K562 (cell line): ENCODE results near the gene NSG2. TPM values are rescaled to one million over a fixed set of nuclear protein-coding genes. Genes with fewer than 3 reads are reported as not detected.

Source experiments
- ATAC-seq: fragments of 200-7000 bp; cut with Tn5 transposase; 3 replicates; pipeline ENCODE4 v1.9.1; 2020; ENCODE audit warnings: moderate library complexity
- BruUV-seq: library from RNA; stranded (reverse); fragments of 400-500 nt; replicated peaks from 2 replicates; lab custom pipeline; 2021; lab: Mats Ljungman, UMichigan
- CTCF ChIA-PET: fragments of 300-600 bp; formaldehyde crosslinking; extraction: SDS; loops from one replicate; lab custom pipeline; 2021; ENCODE audit warnings: low intra/inter-chr PET ratio; lab: Yijun Ruan, JAX
- POLR2A ChIA-PET: fragments of 300-600, 350-650 bp; sonication (Branson Sonifier 250); formaldehyde crosslinking; extraction: SDS; loops from one replicate; lab custom pipeline; 2021; ENCODE audit warnings: antibody characterized with exemption, inconsistent platforms; lab: Yijun Ruan, JAX
- DNase-seq, 4 experiments: peaks; one replicate each; pipeline versions ENCODE4 v3.0.0 to v3.0.0-alpha.2; 2011 to 2018; ENCODE audit warnings: low spot score in 3 of 4, mixed read lengths in 3 of 4; ENCODE audit errors: extremely low read depth in 1 of 4
- FAIRE-seq: peaks from 2 replicates; lab custom pipeline; 2011; peaks lifted over from hg19 to GRCh38; lab: Jason Lieb, UNC
- H2AFZ ChIP-seq: 2 replicates; pipeline ENCODE4 v1.6.0; 2011; ENCODE audit warnings: low read depth, low read length, control low read depth, inconsistent platforms
- H3K27ac ChIP-seq: fragments of 200-600 bp; 3 replicates; pipeline ENCODE4 v1.8.0; 2011; ENCODE audit warnings: low read depth, mild to moderate bottlenecking, control low read depth, inconsistent platforms, low read length, moderate library complexity, mixed read lengths; ENCODE audit errors: extremely low read depth
- H3K27me3 ChIP-seq, 2 experiments: fragments of 300-600 bp in 1 of 2; 2 replicates in 1 of 2; 3 replicates in 1 of 2; pipeline versions ENCODE4 v1.6.0 to v1.8.0; 2011; ENCODE audit warnings: inconsistent platforms in 2 of 2, low read length in 2 of 2, mild to moderate bottlenecking in 1 of 2, mixed read lengths in 1 of 2, moderate library complexity in 1 of 2; ENCODE audit not compliant: control insufficient read depth in 2 of 2, insufficient read depth in 2 of 2
- H3K36me3 ChIP-seq: fragments of 300-600 bp; 3 replicates; pipeline ENCODE4 v1.8.0; 2011; ENCODE audit warnings: mild to moderate bottlenecking, low read length, inconsistent platforms; ENCODE audit not compliant: control insufficient read depth, insufficient read depth
- H3K4me1 ChIP-seq, 2 experiments: fragments of 200-600 bp in 1 of 2; replicated peaks in 1 of 2; 2 replicates in 1 of 2; 3 replicates in 1 of 2; pipeline versions ENCODE4 v1.5.1 to v1.8.0; 2011; ENCODE audit warnings: inconsistent platforms in 2 of 2, low read length in 2 of 2, mild to moderate bottlenecking in 1 of 2, mixed read lengths in 1 of 2, moderate library complexity in 1 of 2; ENCODE audit not compliant: control insufficient read depth in 2 of 2, insufficient read depth in 2 of 2
- H3K4me2 ChIP-seq: 2 replicates; pipeline ENCODE4 v1.6.1; 2011; ENCODE audit warnings: low read length, control low read depth, inconsistent platforms, mixed read lengths; ENCODE audit not compliant: insufficient read depth
- H3K4me3 ChIP-seq: fragments of 200-600 bp; sonication (generic), shearing (Covaris generic); 2 replicates; pipeline ENCODE4 v1.5.1; 2016; ENCODE audit warnings: control low read depth, inconsistent platforms
- H3K79me2 ChIP-seq: fragments of 200-600 bp; 3 replicates; pipeline ENCODE4 v1.8.0; 2011; ENCODE audit warnings: low read length, inconsistent platforms; ENCODE audit not compliant: control insufficient read depth, insufficient read depth
- H3K9ac ChIP-seq, 2 experiments: 2 replicates each; pipeline versions ENCODE4 v1.6.0 to v1.6.1; 2011; ENCODE audit warnings: low read depth in 2 of 2, low read length in 2 of 2, control low read depth in 1 of 2, inconsistent platforms in 1 of 2, mild to moderate bottlenecking in 1 of 2, mixed read lengths in 1 of 2; ENCODE audit not compliant: insufficient read depth in 1 of 2
- H3K9me1 ChIP-seq: one replicate; pipeline ENCODE4 v1.6.0; 2011; ENCODE audit warnings: inconsistent platforms, mild to moderate bottlenecking, low read length, moderate library complexity; ENCODE audit not compliant: control insufficient read depth, insufficient read depth
- H3K9me3 ChIP-seq: replicated peaks from 2 replicates; pipeline ENCODE4 v1.5.1; 2011; ENCODE audit warnings: low read depth, low read length, inconsistent platforms; ENCODE audit not compliant: control insufficient read depth, insufficient read depth
- H4K20me1 ChIP-seq: replicated peaks from 2 replicates; pipeline ENCODE4 v1.6.1; 2011; ENCODE audit warnings: low read length, inconsistent platforms, mixed read lengths; ENCODE audit not compliant: control insufficient read depth, insufficient read depth
- CBFA2T2 ChIP-seq: fragments of 450-650 bp; conservative IDR thresholded peaks from 2 replicates; pipeline ENCODE4 v1.6.1; 2017; ENCODE audit warnings: mild to moderate bottlenecking
- FOXA1 ChIP-seq: fragments of 450-650 bp; IDR thresholded peaks from 2 replicates; pipeline ENCODE4 v1.6.1; 2016; ENCODE audit warnings: mild to moderate bottlenecking, borderline replicate concordance
- GATA2 ChIP-seq: sonication (generic); formaldehyde crosslinking; IDR thresholded peaks from 2 replicates; pipeline ENCODE4 v1.4.0; 2020; ENCODE audit warnings: mild to moderate bottlenecking, missing genetic modification reagents
- GATAD2A ChIP-seq: fragments of 450-650 bp; IDR thresholded peaks from 2 replicates; pipeline ENCODE4 v1.6.1; 2017
- GTF2A2 ChIP-seq: IDR thresholded peaks from 2 replicates; pipeline ENCODE4 v1.6.1; 2016; ENCODE audit warnings: mild to moderate bottlenecking, missing genetic modification characterization, missing compliant biosample characterization
- HMGXB4 ChIP-seq: sonication (generic); formaldehyde crosslinking; IDR thresholded peaks from 2 replicates; pipeline ENCODE4 v1.8.1; 2023; ENCODE audit warnings: mild to moderate bottlenecking, missing genetic modification reagents
- HSF4 ChIP-seq: fragments of 250-450 bp; sonication (Bioruptor Pico); IDR thresholded peaks from 2 replicates; pipeline ENCODE4 v2.1.2; 2022; ENCODE audit warnings: mild to moderate bottlenecking, moderate library complexity, borderline replicate concordance
- KAT2B ChIP-seq: IDR thresholded peaks from one replicate; pipeline ENCODE4 v1.6.1; 2012; ENCODE audit warnings: low read depth, mild to moderate bottlenecking, control low read depth, inconsistent platforms, low read length, moderate library complexity
- KAT7 ChIP-seq: sonication (generic); formaldehyde crosslinking; IDR thresholded peaks from 2 replicates; pipeline ENCODE4 v1.8.0; 2022; ENCODE audit warnings: missing genetic modification reagents, mild to moderate bottlenecking, borderline replicate concordance
- NR1H2 ChIP-seq: sonication (generic); formaldehyde crosslinking; IDR thresholded peaks from 2 replicates; pipeline ENCODE4 v1.4.0; 2020; ENCODE audit warnings: mild to moderate bottlenecking, missing genetic modification reagents
- PHTF2 ChIP-seq: fragments of 250-450 bp; sonication (Bioruptor Pico); IDR thresholded peaks from 2 replicates; pipeline ENCODE4 v1.5.0; 2021; ENCODE audit warnings: mild to moderate bottlenecking
- SPI1 ChIP-seq: IDR thresholded peaks from 2 replicates; pipeline ENCODE4 v1.6.1; 2011; ENCODE audit warnings: low read depth, low read length, control low read depth, borderline replicate concordance
- ZBTB8A ChIP-seq: fragments of 450-650 bp; IDR thresholded peaks from 2 replicates; pipeline ENCODE4 v1.6.1; 2018; ENCODE audit warnings: mild to moderate bottlenecking, moderate library complexity; ENCODE audit not compliant: partially characterized antibody
- ZFP30 ChIP-seq: fragments of 250-450 bp; sonication (Bioruptor Pico); IDR thresholded peaks from 2 replicates; pipeline ENCODE4 v1.8.0; 2022; ENCODE audit warnings: moderate library complexity, mild to moderate bottlenecking, inconsistent platforms, borderline replicate concordance
- ZNF217 ChIP-seq: sonication (generic); formaldehyde crosslinking; IDR thresholded peaks from 2 replicates; pipeline ENCODE4 v1.8.0; 2022; ENCODE audit warnings: mild to moderate bottlenecking, missing genetic modification reagents
- ZNF277 ChIP-seq: fragments of 250-450 bp; sonication (Bioruptor Pico); IDR thresholded peaks from 2 replicates; pipeline ENCODE4 v1.8.0; 2022; ENCODE audit warnings: inconsistent platforms, mild to moderate bottlenecking, moderate library complexity, borderline replicate concordance
- ZNF609 ChIP-seq: sonication (generic); formaldehyde crosslinking; IDR thresholded peaks from 2 replicates; pipeline ENCODE4 v1.8.1; 2023; ENCODE audit warnings: missing genetic modification reagents, mild to moderate bottlenecking, borderline replicate concordance
- WGBS: fragments of 100-300 bp; shearing (Covaris generic); methylation state at CpG from one replicate; pipeline ENCODE4 v1.1.6; 2016; ENCODE audit warnings: low coverage, mixed read lengths; ENCODE audit not compliant: insufficient coverage; ENCODE audit errors: missing lambda C conversion rate; 5-methylcytosine and 5-hydroxymethylcytosine counted together
- in situ Hi-C: fragments of 300-500 bp; cut with MboI; formaldehyde crosslinking; loops from 4 replicates; pipeline ENCODE4 v1.15.0; 2018; ENCODE audit warnings: inconsistent platforms, mixed read lengths
- intact Hi-C: fragments of 100-400 bp; cut with micrococcal nuclease; formaldehyde crosslinking; loops from 2 replicates; pipeline ENCODE4 v1.14.2; 2022
- polyA plus RNA-seq, 8 experiments: library from polyadenylated mRNA; depleted of rRNA in 4 of 8; stranded (reverse) in 5 of 8; unstranded in 3 of 8; fragments of >200 nt; fragmentation: Nextera tagmentation in 2 of 8; fragmentation: Illumina TruSeq in 1 of 8; extraction: Ambion mirVana in 2 of 8; extraction: Trizol in 1 of 8; gene quantifications; 2 replicates each; pipeline versions ENCODE4 v1.2.1 to v1.2.3, GENCODE V29; 2011 to 2014; ENCODE audit warnings: inconsistent platforms in 1 of 8, missing spikeins in 1 of 8
- total RNA-seq, 7 experiments: library from RNA; depleted of rRNA in 6 of 7; stranded (reverse); fragments of >200 nt in 6 of 7; fragmentation: Illumina TruSeq in 2 of 7; extraction: Trizol in 2 of 7; gene quantifications; 2 replicates each; pipeline versions ENCODE4 v1.2.1 to v1.2.3, GENCODE V29; 2011 to 2021; ENCODE audit warnings: low replicate concordance in 1 of 7

NSG2 gene
- total and polyA plus RNA-seq, 9 of the 15 experiments (the other 6 are each of a cell fraction or from before 2014, with no cell fraction given): not detected

GRCh38 chr5:174096619-174097018 is 51.1 kb downstream of the NSG2 start:
- BruUV-seq: no TSS peak
- TF ChIP-seq ZNF277 (CRISPR knock-in tag) (no peak), ZFP30 (CRISPR knock-in tag) (no peak), GTF2A2 (tag) (no peak), PHTF2 (CRISPR knock-in tag) (no peak), HSF4 (CRISPR knock-in tag) (no peak), ZNF609 (CRISPR knock-in tag) (no peak), ZBTB8A (no peak), SPI1 (no peak), ZNF217 (CRISPR knock-in tag) (no peak), GATAD2A (no peak), GATA2 (CRISPR knock-in tag) (no peak), FOXA1 (no peak), KAT7 (CRISPR knock-in tag) (no peak), NR1H2 (CRISPR knock-in tag) (no peak), CBFA2T2 (no peak), KAT2B (no peak), HMGXB4 (CRISPR knock-in tag) (no peak)

More at GRCh38 chr5:174096619-174097018, 51.1 kb downstream of the NSG2 start:
- no peak overlapping the region for H3K27ac ChIP-seq
- H4K20me1 ChIP-seq: peaks cover 3% of the 10 kb centered on the region; the same call in 1 of the 2 replicates
- H3K4me3 ChIP-seq: no peak overlapping the region
- no peaks in the 10 kb centered on the region for H3K9me1 ChIP-seq
- in situ Hi-C loops (no loop called here), intact Hi-C loops (no loop called here)
- FAIRE-seq (no peak), DNase-seq (no peak), ATAC-seq (no peak)
- ChIA-PET CTCF (no interaction called here), POLR2A (interaction anchor here (1.3 kb wide), 1 partner anchor 10 kb away, joined by 3 read pairs; no protein-coding TSS in a partner anchor)
- H2AFZ ChIP-seq: no peak overlapping the region
- H3K27me3 ChIP-seq: peaks cover 2 to 62% of the 10 kb centered on the region in 2 experiments; a peak in 4 of 5 replicates
- no peaks in the 10 kb centered on the region for H3K36me3 ChIP-seq
- H3K4me1 ChIP-seq: no peaks in the 10 kb centered on the region
- H3K9me3 ChIP-seq: no peaks in the 10 kb centered on the region
- H3K79me2 ChIP-seq: no peaks in the 10 kb centered on the region
- H3K9ac ChIP-seq: no peak overlapping the region
- H3K4me2 ChIP-seq: no peak overlapping the region
- WGBS: 2% methylated on average over 6 of the region's 6 CpGs
